Activated T-helper 1 cell treated with anti-CD3 and anti-CD28 coated beads, Interleukin-12 subunit alpha, Interleukin-12 subunit beta, Interleukin-2, Interleukin-4 antibody, amounts not matched to agents 30 ng/mL and 10 ng/mL and 1 ng/mL, durations not matched to agents 14 hours and 24 hours and 36 hours (primary cell): ENCODE measurements around the gene GRK3. TPM values are rescaled to one million over a fixed set of nuclear protein-coding genes. Genes with fewer than 3 reads are reported as not detected.
A peak's percentile ranks its signal among the peaks of the same experiment; 100 is the strongest.
"Not testable (repeated sequence)": the region's sequence is repeated elsewhere in the genome, so short reads cannot be mapped to it uniquely, and the experiment has no call there.

Experiments used
- DNase-seq: peaks from one replicate; pipeline ENCODE4 v3.0.0; 2021; ENCODE audit warnings: low spot score
- H3K27ac Mint-ChIP-seq: one replicate; pipeline ENCODE4 v1.8.0; 2021; ENCODE audit warnings: mild to moderate bottlenecking, mixed read lengths
- H3K27me3 Mint-ChIP-seq: one replicate; pipeline ENCODE4 v1.8.0; 2022; ENCODE audit warnings: mild to moderate bottlenecking, moderate library complexity, mixed read lengths; ENCODE audit not compliant: insufficient read depth
- H3K36me3 Mint-ChIP-seq: one replicate; pipeline ENCODE4 v1.8.0; 2021; ENCODE audit warnings: low read depth, mixed read lengths
- H3K4me1 Mint-ChIP-seq: one replicate; pipeline ENCODE4 v1.8.0; 2021; ENCODE audit warnings: low read depth, mixed read lengths
- H3K4me3 Mint-ChIP-seq: one replicate; pipeline ENCODE4 v1.8.0; 2021; ENCODE audit warnings: mild to moderate bottlenecking, moderate library complexity, mixed read lengths
- H3K9me3 Mint-ChIP-seq: one replicate; pipeline ENCODE4 v1.8.0; 2021; ENCODE audit warnings: mixed read lengths
- intact Hi-C: fragments of 100-400 bp; cut with micrococcal nuclease; formaldehyde crosslinking; loops from one replicate; pipeline ENCODE4 v1.15.1; 2024
- total RNA-seq: library from RNA; stranded (reverse); gene quantifications from 2 replicates; pipeline ENCODE4 v1.2.3, GENCODE V29; 2022

GRK3 gene
- total RNA-seq, 1 donor from 2014 or later: 33.0 TPM

GRCh38 chr22:25555586-25555985 lies 8.9 kb upstream of the GRK3 start:
- intact Hi-C loops: no loop called here
- no peaks in the 10 kb centered on the region for H3K4me1 Mint-ChIP-seq
- no peaks in the 10 kb centered on the region for H3K36me3 Mint-ChIP-seq
- no peak overlapping the region for H3K4me3 Mint-ChIP-seq
- no peak for DNase-seq
- H3K27me3 Mint-ChIP-seq: peaks cover 2% of the 10 kb centered on the region
- H3K27ac Mint-ChIP-seq: no peak overlapping the region
- H3K9me3 Mint-ChIP-seq: no peaks in the 10 kb centered on the region

GRCh38 chr22:25557218-25557617 lies 7.3 kb upstream of the GRK3 start:
- Mint-ChIP-seq H3K27ac (no peak overlapping the region), H3K4me1 (peaks cover 7% of the 10 kb centered on the region), H3K4me3 (no peak overlapping the region), H3K36me3 (no peaks in the 10 kb centered on the region), H3K9me3 (no peaks in the 10 kb centered on the region), H3K27me3 (peaks cover 2% of the 10 kb centered on the region)
- intact Hi-C loops: no loop called here
- DNase-seq: no peak

- DNase-seq: no peak
These were observed 6.1 kb upstream of the GRK3 start for GRCh38 chr22:25558341-25558740.

GRCh38 chr22:25559910-25560309 lies 4.6 kb upstream of the GRK3 start:
- H3K4me1 Mint-ChIP-seq: peaks cover 24% of the 10 kb centered on the region
- H3K9me3 Mint-ChIP-seq, H3K36me3 Mint-ChIP-seq, H3K4me3 Mint-ChIP-seq, DNase-seq, H3K27ac Mint-ChIP-seq, H3K27me3 Mint-ChIP-seq: not testable (repeated sequence)
- intact Hi-C loops: loop anchor here (5.0 to 10.0 kb wide), 2 partner anchors 113 to 485 kb away; no protein-coding TSS in a partner anchor

More at GRCh38 chr22:25558341-25558740, 6.1 kb upstream of the GRK3 start:
- peaks cover 2% of the 10 kb centered on the region for H3K27me3 Mint-ChIP-seq
- H3K9me3 Mint-ChIP-seq: no peaks in the 10 kb centered on the region
- H3K4me3 Mint-ChIP-seq: no peak overlapping the region
- no peak overlapping the region for H3K27ac Mint-ChIP-seq
- intact Hi-C loops: no loop called here
- H3K4me1 Mint-ChIP-seq: peaks cover 14% of the 10 kb centered on the region
- H3K36me3 Mint-ChIP-seq: no peaks in the 10 kb centered on the region

GRCh38 chr22:25561182-25561581 lies 3.3 kb upstream of the GRK3 start:
- H3K27ac Mint-ChIP-seq, DNase-seq, H3K9me3 Mint-ChIP-seq, H3K27me3 Mint-ChIP-seq, H3K36me3 Mint-ChIP-seq, H3K4me3 Mint-ChIP-seq: not testable (repeated sequence)
- intact Hi-C loops: loop anchor here (5.0 to 10.0 kb wide), 2 partner anchors 114 to 486 kb away; no protein-coding TSS in a partner anchor
- H3K4me1 Mint-ChIP-seq: peaks cover 34% of the 10 kb centered on the region

GRCh38 chr22:25561927-25562326 lies 2.5 kb upstream of the GRK3 start:
- H3K27ac Mint-ChIP-seq, H3K27me3 Mint-ChIP-seq, H3K36me3 Mint-ChIP-seq, H3K4me3 Mint-ChIP-seq, DNase-seq, H3K9me3 Mint-ChIP-seq: not testable (repeated sequence)
- H3K4me1 Mint-ChIP-seq: peaks cover 41% of the 10 kb centered on the region
- intact Hi-C loops: loop anchor here (5.0 to 10.0 kb wide), 2 partner anchors 115 to 487 kb away; no protein-coding TSS in a partner anchor

- intact Hi-C loops: loop anchor here (1.0 to 10.0 kb wide), 3 partner anchors 75 to 488 kb away; no protein-coding TSS in a partner anchor
- H3K9me3 Mint-ChIP-seq, H3K36me3 Mint-ChIP-seq, H3K27me3 Mint-ChIP-seq, DNase-seq: not testable (repeated sequence)
- H3K27ac Mint-ChIP-seq: peak overlapping the region; percentile 82
- peaks cover 54% of the 10 kb centered on the region for H3K4me1 Mint-ChIP-seq
- H3K4me3 Mint-ChIP-seq: peak overlapping the region; percentile 94
These were observed 1.3 kb upstream of the GRK3 start for GRCh38 chr22:25562966-25563760.

- Mint-ChIP-seq H3K9me3 (no peaks in the 10 kb centered on the region), H3K4me3 (peak overlapping the region; percentile 94), H3K36me3 (peaks cover 2% of the 10 kb centered on the region), H3K27ac (peak overlapping the region; percentile 82), H3K4me1 (peaks cover 59% of the 10 kb centered on the region), H3K27me3 (no peaks in the 10 kb centered on the region)
- intact Hi-C loops: loop anchor here (1.0 to 10.0 kb wide), 8 partner anchors 59 to 489 kb away; no protein-coding TSS in a partner anchor
- peak; percentile 17 for DNase-seq
These were observed 635 bp upstream of the GRK3 start for GRCh38 chr22:25563761-25564319.

GRCh38 chr22:25564979-25565677 lies 653 bp downstream of the GRK3 start:
- intact Hi-C loops: loop anchor here (1.0 to 10.0 kb wide), 7 partner anchors 58 to 490 kb away; no protein-coding TSS in a partner anchor
- Mint-ChIP-seq H3K27me3 (no peaks in the 10 kb centered on the region), H3K4me1 (peaks cover 69% of the 10 kb centered on the region), H3K4me3 (peak overlapping the region; percentile 94), H3K9me3 (no peaks in the 10 kb centered on the region), H3K27ac (peak overlapping the region; percentile 88), H3K36me3 (peaks cover 7% of the 10 kb centered on the region)
- DNase-seq: peak; percentile 29

- Mint-ChIP-seq H3K36me3 (peaks cover 7% of the 10 kb centered on the region), H3K4me3 (peak overlapping the region; percentile 94), H3K4me1 (peaks cover 81% of the 10 kb centered on the region), H3K27me3 (no peaks in the 10 kb centered on the region), H3K9me3 (no peaks in the 10 kb centered on the region), H3K27ac (peak overlapping the region; percentile 76)
- intact Hi-C loops: loop anchor here (10.0 kb wide), 1 partner anchor 492 kb away; no protein-coding TSS in a partner anchor
- no peak for DNase-seq
These were observed 1.9 kb downstream of the GRK3 start for GRCh38 chr22:25566186-25566897.

GRCh38 chr22:25566898-25567235 lies 2.4 kb downstream of the GRK3 start:
- Mint-ChIP-seq H3K9me3 (no peaks in the 10 kb centered on the region), H3K4me1 (peaks cover 81% of the 10 kb centered on the region), H3K27ac (peak overlapping the region; percentile 76), H3K36me3 (peaks cover 7% of the 10 kb centered on the region), H3K27me3 (no peaks in the 10 kb centered on the region), H3K4me3 (peak overlapping the region; percentile 94)
- no peak for DNase-seq
- intact Hi-C loops: loop anchor here (1.0 to 10.0 kb wide), 2 partner anchors 206 to 492 kb away; no protein-coding TSS in a partner anchor

- intact Hi-C loops: loop anchor here (1.0 to 10.0 kb wide), 2 partner anchors 206 to 492 kb away; no protein-coding TSS in a partner anchor
- H3K4me1 Mint-ChIP-seq: peaks cover 83% of the 10 kb centered on the region
- peak overlapping the region; percentile 94 for H3K4me3 Mint-ChIP-seq
These were observed 2.8 kb downstream of the GRK3 start for GRCh38 chr22:25567251-25567675.

More at GRCh38 chr22:25567251-25567675, 2.8 kb downstream of the GRK3 start:
- H3K36me3 Mint-ChIP-seq: peaks cover 7% of the 10 kb centered on the region
- H3K27me3 Mint-ChIP-seq: no peaks in the 10 kb centered on the region
- DNase-seq: no peak
- H3K9me3 Mint-ChIP-seq: no peaks in the 10 kb centered on the region
- H3K27ac Mint-ChIP-seq: peak overlapping the region; percentile 76
